ENCODE measurements around the gene PRIMA1. TPM values are rescaled to one million over a fixed set of nuclear protein-coding genes. Genes with fewer than 3 reads are reported as not detected.

PRIMA1 gene
- total RNA-seq, 1 experiment from 2014 or later = 4.9 TPM

DNA sequence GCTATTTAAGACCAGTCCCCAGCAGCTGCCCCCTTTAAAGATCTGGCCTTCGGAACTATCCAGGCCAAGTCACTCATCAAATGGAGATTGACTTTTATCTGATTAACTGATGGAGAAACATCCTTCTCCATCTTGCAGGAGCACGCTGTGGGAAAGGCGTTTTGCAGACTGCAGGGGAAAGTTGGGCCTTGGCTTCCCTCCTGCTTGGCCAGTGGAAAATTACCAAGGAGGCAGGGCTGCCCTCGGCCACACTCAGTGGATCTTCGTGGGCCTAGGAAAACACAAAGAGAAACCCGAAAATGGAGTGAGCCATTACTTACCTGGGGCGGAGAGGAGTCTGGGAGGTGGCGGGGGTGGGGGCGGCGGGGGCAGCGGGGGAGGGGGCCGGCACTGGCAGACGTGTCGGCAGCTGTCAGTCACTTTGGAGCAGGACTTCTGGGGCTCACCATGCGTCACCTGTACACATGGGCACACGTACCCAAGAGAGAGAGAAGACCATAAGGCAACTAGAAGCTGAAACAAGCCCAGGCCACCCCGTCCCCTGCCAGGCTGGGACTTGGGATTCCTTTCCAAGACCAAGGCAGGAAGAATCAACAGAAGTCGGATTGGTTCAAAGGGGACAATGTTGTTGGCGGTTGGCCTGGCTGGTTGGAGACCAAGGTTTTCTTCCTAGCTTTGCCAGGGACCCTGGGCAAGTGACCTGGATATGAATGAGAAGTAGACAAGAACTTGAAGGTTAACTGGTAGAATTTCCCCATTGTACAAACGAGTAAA lies 9.2 kb downstream of the PRIMA1 start:
- Mint-ChIP-seq H3K36me3 (no peaks in the 10 kb centered on the region), H3K4me3 (no peak overlapping the region), H3K9me3 (no peaks in the 10 kb centered on the region), H3K27ac (no peak overlapping the region), H3K4me1 (peaks cover 15% of the 10 kb centered on the region), H3K27me3 (ENCODE audit: low read depth) (no peaks in the 10 kb centered on the region)
- no peak for ATAC-seq
- ChIA-PET CTCF (interaction anchor here (1.5 kb wide), 1 partner anchor 9 kb away, joined by 4 read pairs; the partner anchor contains the start of gene PRIMA1), POLR2A (no interaction called here)
- no peak for DNase-seq (ENCODE audit: low spot score)
- TF ChIP-seq ESRRA (CRISPR knock-in tag; IDR thresholded peaks at IDR 0.05; ENCODE audit: borderline replicate concordance) (no peak), AFF4 (CRISPR knock-in tag; IDR thresholded peaks at IDR 0.05; ENCODE audit: borderline replicate concordance) (no peak), ZNF281 (CRISPR knock-in tag; IDR thresholded peaks at IDR 0.05) (no peak), GABPB1 (CRISPR knock-in tag; IDR thresholded peaks at IDR 0.05) (no peak), ETV6 (CRISPR knock-in tag; IDR thresholded peaks at IDR 0.05) (no peak), ZNF121 (CRISPR knock-in tag; IDR thresholded peaks at IDR 0.05) (no peak), ZNF219 (CRISPR knock-in tag; IDR thresholded peaks at IDR 0.05; ENCODE audit: borderline replicate concordance) (no peak), NFATC4 (CRISPR knock-in tag; IDR thresholded peaks at IDR 0.05) (no peak), TP53 (CRISPR knock-in tag; IDR thresholded peaks at IDR 0.05) (no peak), SOX15 (CRISPR knock-in tag; IDR thresholded peaks at IDR 0.05) (no peak), ZBTB21 (CRISPR knock-in tag; IDR thresholded peaks at IDR 0.05; ENCODE audit: borderline replicate concordance) (no peak), ZNF532 (CRISPR knock-in tag; IDR thresholded peaks at IDR 0.05; ENCODE audit: borderline replicate concordance) (no peak), SMAD3 (CRISPR knock-in tag; IDR thresholded peaks at IDR 0.05; ENCODE audit: borderline replicate concordance) (no peak)
- TF ChIP-seq, protein P1, sequence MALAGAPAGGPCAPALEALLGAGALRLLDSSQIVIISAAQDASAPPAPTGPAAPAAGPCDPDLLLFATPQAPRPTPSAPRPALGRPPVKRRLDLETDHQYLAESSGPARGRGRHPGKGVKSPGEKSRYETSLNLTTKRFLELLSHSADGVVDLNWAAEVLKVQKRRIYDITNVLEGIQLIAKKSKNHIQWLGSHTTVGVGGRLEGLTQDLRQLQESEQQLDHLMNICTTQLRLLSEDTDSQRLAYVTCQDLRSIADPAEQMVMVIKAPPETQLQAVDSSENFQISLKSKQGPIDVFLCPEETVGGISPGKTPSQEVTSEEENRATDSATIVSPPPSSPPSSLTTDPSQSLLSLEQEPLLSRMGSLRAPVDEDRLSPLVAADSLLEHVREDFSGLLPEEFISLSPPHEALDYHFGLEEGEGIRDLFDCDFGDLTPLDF (CRISPR knock-in tag; IDR thresholded peaks at IDR 0.05) = no peak
- TF ChIP-seq, protein P2, sequence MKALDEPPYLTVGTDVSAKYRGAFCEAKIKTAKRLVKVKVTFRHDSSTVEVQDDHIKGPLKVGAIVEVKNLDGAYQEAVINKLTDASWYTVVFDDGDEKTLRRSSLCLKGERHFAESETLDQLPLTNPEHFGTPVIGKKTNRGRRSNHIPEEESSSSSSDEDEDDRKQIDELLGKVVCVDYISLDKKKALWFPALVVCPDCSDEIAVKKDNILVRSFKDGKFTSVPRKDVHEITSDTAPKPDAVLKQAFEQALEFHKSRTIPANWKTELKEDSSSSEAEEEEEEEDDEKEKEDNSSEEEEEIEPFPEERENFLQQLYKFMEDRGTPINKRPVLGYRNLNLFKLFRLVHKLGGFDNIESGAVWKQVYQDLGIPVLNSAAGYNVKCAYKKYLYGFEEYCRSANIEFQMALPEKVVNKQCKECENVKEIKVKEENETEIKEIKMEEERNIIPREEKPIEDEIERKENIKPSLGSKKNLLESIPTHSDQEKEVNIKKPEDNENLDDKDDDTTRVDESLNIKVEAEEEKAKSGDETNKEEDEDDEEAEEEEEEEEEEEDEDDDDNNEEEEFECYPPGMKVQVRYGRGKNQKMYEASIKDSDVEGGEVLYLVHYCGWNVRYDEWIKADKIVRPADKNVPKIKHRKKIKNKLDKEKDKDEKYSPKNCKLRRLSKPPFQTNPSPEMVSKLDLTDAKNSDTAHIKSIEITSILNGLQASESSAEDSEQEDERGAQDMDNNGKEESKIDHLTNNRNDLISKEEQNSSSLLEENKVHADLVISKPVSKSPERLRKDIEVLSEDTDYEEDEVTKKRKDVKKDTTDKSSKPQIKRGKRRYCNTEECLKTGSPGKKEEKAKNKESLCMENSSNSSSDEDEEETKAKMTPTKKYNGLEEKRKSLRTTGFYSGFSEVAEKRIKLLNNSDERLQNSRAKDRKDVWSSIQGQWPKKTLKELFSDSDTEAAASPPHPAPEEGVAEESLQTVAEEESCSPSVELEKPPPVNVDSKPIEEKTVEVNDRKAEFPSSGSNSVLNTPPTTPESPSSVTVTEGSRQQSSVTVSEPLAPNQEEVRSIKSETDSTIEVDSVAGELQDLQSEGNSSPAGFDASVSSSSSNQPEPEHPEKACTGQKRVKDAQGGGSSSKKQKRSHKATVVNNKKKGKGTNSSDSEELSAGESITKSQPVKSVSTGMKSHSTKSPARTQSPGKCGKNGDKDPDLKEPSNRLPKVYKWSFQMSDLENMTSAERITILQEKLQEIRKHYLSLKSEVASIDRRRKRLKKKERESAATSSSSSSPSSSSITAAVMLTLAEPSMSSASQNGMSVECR (CRISPR knock-in tag; IDR thresholded peaks at IDR 0.05; ENCODE audit: borderline replicate concordance) = no peak
- TF ChIP-seq, protein P3, sequence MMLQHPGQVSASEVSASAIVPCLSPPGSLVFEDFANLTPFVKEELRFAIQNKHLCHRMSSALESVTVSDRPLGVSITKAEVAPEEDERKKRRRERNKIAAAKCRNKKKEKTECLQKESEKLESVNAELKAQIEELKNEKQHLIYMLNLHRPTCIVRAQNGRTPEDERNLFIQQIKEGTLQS (CRISPR knock-in tag; conservative IDR thresholded peaks at IDR 0.05) = no peak
